Stimulated activated CD4-positive, alpha-beta T cell treated with anti-CD3 and anti-CD28 coated beads, Interleukin-4, amount 100 ng/mL, for 48 hours (primary cell): ENCODE data around the gene FOXO1.
A peak's percentile ranks its signal among the peaks of the same experiment; 100 is the strongest.

Experiments used
- DNase-seq, 2 donors: peaks; one replicate each; pipeline ENCODE4 v3.0.0-alpha.2; 2020; ENCODE audit warnings: low read depth in 2 of 2

Gene FOXO1

GRCh38 chr13:40547591-40548315 lies 118.7 kb downstream of the FOXO1 start:
- DNase-seq = no peak

GRCh38 chr13:40546047-40546446 lies 120.4 kb downstream of the FOXO1 start:
- DNase-seq = no peak

- no peak for DNase-seq
Measured at GRCh38 chr13:40540328-40541044, 126.0 kb downstream of the FOXO1 start.

GRCh38 chr13:40539576-40540327 lies 126.7 kb downstream of the FOXO1 start:
- no peak for DNase-seq

GRCh38 chr13:40537146-40537895 lies 129.1 kb downstream of the FOXO1 start:
- no peak for DNase-seq

- no peak for DNase-seq
Measured at GRCh38 chr13:40536443-40537113, 129.9 kb downstream of the FOXO1 start.

GRCh38 chr13:40535345-40535836 lies 131.1 kb downstream of the FOXO1 start:
- no peak for DNase-seq

GRCh38 chr13:40534456-40534855 lies 132.0 kb downstream of the FOXO1 start:
- DNase-seq = no peak

- DNase-seq = no peak
Measured at GRCh38 chr13:40533072-40533471, 133.4 kb downstream of the FOXO1 start.

GRCh38 chr13:40530961-40531360 lies 135.5 kb downstream of the FOXO1 start:
- no peak for DNase-seq

GRCh38 chr13:40528881-40529280 lies 137.6 kb downstream of the FOXO1 start:
- DNase-seq = no peak

GRCh38 chr13:40527914-40528313 lies 138.5 kb downstream of the FOXO1 start:
- DNase-seq = no peak

GRCh38 chr13:40522282-40522681 lies 144.2 kb downstream of the FOXO1 start:
- DNase-seq = no peak

GRCh38 chr13:40520916-40521315 lies 145.5 kb downstream of the FOXO1 start:
- no peak for DNase-seq

GRCh38 chr13:40519637-40520036 lies 146.8 kb downstream of the FOXO1 start:
- DNase-seq = no peak

GRCh38 chr13:40518481-40518882 lies 148.0 kb downstream of the FOXO1 start:
- DNase-seq = peak; percentile 47 to 75

GRCh38 chr13:40517486-40518480 lies 148.7 kb downstream of the FOXO1 start:
- peak in 1 of 2 donors; percentile 19 for DNase-seq

GRCh38 chr13:40515702-40516101 lies 150.7 kb downstream of the FOXO1 start:
- no peak for DNase-seq

GRCh38 chr13:40514802-40515201 lies 151.6 kb downstream of the FOXO1 start:
- no peak for DNase-seq

- DNase-seq = no peak
Measured at GRCh38 chr13:40509876-40510275, 156.6 kb downstream of the FOXO1 start.
